PC-3 (cell line): Measurements from ENCODE around the gene OR4Q3.
"Not testable (repeated sequence)": the region's sequence is repeated elsewhere in the genome, so short reads cannot be mapped to it uniquely, and the experiment has no call there.

Experiments used
- CTCF ChIP-seq: fragments of 300-600 bp; sonication (generic); conservative IDR thresholded peaks from 2 replicates; pipeline ENCODE4 v1.5.1; 2017; ENCODE audit warnings: antibody characterized with exemption, low read depth, mild to moderate bottlenecking, low read length
- EZH2 ChIP-seq: fragments of 300-600 bp; sonication (generic); IDR thresholded peaks from one replicate; pipeline ENCODE4 v1.6.1; 2017; ENCODE audit warnings: antibody characterized with exemption, mild to moderate bottlenecking, low read length; ENCODE audit not compliant: unreplicated experiment
- EZH2phosphoT487 ChIP-seq: fragments of 300-600 bp; sonication (generic); IDR thresholded peaks from 2 replicates; pipeline ENCODE4 v1.6.1; 2018; ENCODE audit warnings: mild to moderate bottlenecking, antibody characterized with exemption, low read length, borderline replicate concordance

GRCh38 chr14:19788150-19788549 lies 44.8 kb downstream of the OR4Q3 start:
- not testable (repeated sequence) for TF ChIP-seq CTCF, EZH2, EZH2phosphoT487
